A673 (cell line): Measurements from ENCODE around the gene NOTCH4.

Source experiments
- CTCF ChIP-seq: fragments of 300-800, 200-600 bp; sonication (generic); conservative IDR thresholded peaks from 2 replicates; pipeline ENCODE4 v1.5.1; 2017; ENCODE audit warnings: low read depth, mild to moderate bottlenecking, antibody characterized with exemption, low read length, moderate library complexity, mixed read lengths
- EZH2 ChIP-seq: fragments of 200-600 bp; sonication (generic); IDR thresholded peaks from 2 replicates; pipeline ENCODE4 v1.6.1; 2017; ENCODE audit warnings: borderline replicate concordance, low read depth, mild to moderate bottlenecking, mixed read lengths, antibody characterized with exemption, low read length; ENCODE audit not compliant: poor library complexity, severe bottlenecking

- TF ChIP-seq CTCF (no peak), EZH2 (no peak)
These were observed 72.5 kb downstream of the NOTCH4 start for GRCh38 chr6:32151181-32151862.
